ENCODE data around the gene CNTRL. TPM values are rescaled to one million over a fixed set of nuclear protein-coding genes. Genes with fewer than 3 reads are reported as not detected.
"Not testable (repeated sequence)": the region's sequence is repeated elsewhere in the genome, so short reads cannot be mapped to it uniquely, and the experiment has no call there.

The CNTRL gene
- total and polyA plus RNA-seq, 12 donors, result 2.5 to 7.5 (median 4.2) TPM

GRCh38 chr9:121123816-121124535, 49.2 kb downstream of the CNTRL start:
- ATAC-seq (no peak), DNase-seq (no peak)
- WGBS, 2 donors, result 84 to 87% methylated on average over 5 of the region's 5 CpGs
- Histone ChIP-seq H3K27ac (no peak overlapping the region), H3K27me3 (no peaks in the 10 kb centered on the region), H3K9me3 (peaks cover 0 to 4% (median 0%) of the 10 kb centered on the region in 11 donors), H3K4me3 (no peak overlapping the region), H3K36me3 (peaks cover 0 to 41% (median 4%) of the 10 kb centered on the region in 9 donors), H3K4me1 (peaks cover 0 to 29% (median 13%) of the 10 kb centered on the region in 9 donors)
- intact Hi-C loops (cut with DNase I), result no loop called here
- TF ChIP-seq CTCF (IDR thresholded peaks at IDR 0.05), result no peak

- Histone ChIP-seq H3K9me3 (peaks cover 0 to 6% (median 0%) of the 10 kb centered on the region in 11 donors), H3K36me3 (peaks cover 0 to 42% (median 4%) of the 10 kb centered on the region in 9 donors), H3K4me1 (peaks cover 0 to 25% (median 13%) of the 10 kb centered on the region in 9 donors), H3K27ac (no peak overlapping the region), H3K4me3 (no peak overlapping the region), H3K27me3 (no peaks in the 10 kb centered on the region)
- DNase-seq, result no peak
- 45 to 58% methylated on average over 3 of the region's 3 CpGs for WGBS, 2 donors
- intact Hi-C loops (cut with DNase I), result no loop called here
- no peak for ATAC-seq
- TF ChIP-seq CTCF (IDR thresholded peaks at IDR 0.05), result no peak
Observed at GRCh38 chr9:121125590-121125989, 50.8 kb downstream of the CNTRL start.

- H3K4me1 ChIP-seq; intact Hi-C loops (cut with DNase I); DNase-seq; ATAC-seq; H3K9me3 ChIP-seq; H3K27ac ChIP-seq; H3K4me3 ChIP-seq; H3K27me3 ChIP-seq: not testable (repeated sequence)
- peaks cover 0 to 61% (median 4%) of the 10 kb centered on the region in 9 donors for H3K36me3 ChIP-seq
- WGBS, 2 donors, result 85 to 86% methylated on average over 3 of the region's 3 CpGs
Observed at GRCh38 chr9:121129384-121129783, 54.6 kb downstream of the CNTRL start.

GRCh38 chr9:121133104-121133816, 58.5 kb downstream of the CNTRL start:
- WGBS, 2 donors, result 88 to 89% methylated on average over 19 of the region's 19 CpGs
- peaks cover 0 to 10% (median 0%) of the 10 kb centered on the region in 9 donors for H3K4me1 ChIP-seq
- no peak overlapping the region for H3K4me3 ChIP-seq
- no peaks in the 10 kb centered on the region for H3K27me3 ChIP-seq
- no peak for TF ChIP-seq CTCF (IDR thresholded peaks at IDR 0.05)
- peak in 1 of 2 donors; percentile 18 for DNase-seq
- H3K9me3 ChIP-seq, result peaks cover 0 to 6% (median 0%) of the 10 kb centered on the region in 11 donors
- no peak for ATAC-seq
- intact Hi-C loops (cut with DNase I), result no loop called here
- H3K27ac ChIP-seq, result peak overlapping the region in 1 of 10 donors; percentile 76
- H3K36me3 ChIP-seq, result peaks cover 0 to 58% (median 3%) of the 10 kb centered on the region in 9 donors

Measured in heart right ventricle (tissue), 16 donors.